HG03025 (cell line): Measurements from ENCODE around the gene C11orf98.
"Not testable (repeated sequence)": the region's sequence is repeated elsewhere in the genome, so short reads cannot be mapped to it uniquely, and the experiment has no call there.

Experiments used
- ATAC-seq: cut with Tn5 transposase; IDR thresholded peaks from one replicate; pipeline ENCODE4 v1.9.1; 2021; ENCODE audit warnings: mild to moderate bottlenecking, moderate library complexity; ENCODE audit not compliant: unreplicated experiment, low FRiP score

C11orf98 gene

GRCh38 chr11:62665075-62665598 is at the start of gene C11orf98, which contains the start of gene CSKMT:
C11orf98 (minus strand) TSS chr11:62665210; CDS start chr11:62665169, 41 bp downstream.
CSKMT (plus strand) TSS chr11:62665312; CDS start chr11:62665880, 568 bp downstream.
- ATAC-seq = peak; percentile 65

DNA sequence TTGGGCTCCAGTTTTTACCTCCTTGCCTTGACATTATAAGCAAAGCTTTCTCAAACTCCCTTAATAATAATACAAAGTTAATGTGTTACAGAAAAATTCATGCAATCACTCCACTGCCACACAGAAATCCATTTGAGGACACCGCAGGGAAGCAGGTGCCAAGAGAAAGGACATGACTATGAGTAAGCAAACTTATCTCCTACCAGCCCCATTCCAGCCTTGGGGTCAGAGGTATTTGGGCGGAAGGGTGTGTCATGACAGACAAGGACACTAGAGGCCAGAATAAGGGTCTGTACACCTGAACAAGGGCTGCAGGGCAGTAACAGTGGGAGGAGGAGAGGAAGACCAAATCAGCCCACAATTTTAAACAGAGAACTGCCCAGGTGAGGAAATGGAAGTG is 48.3 kb upstream of the C11orf98 start:
- no peak for ATAC-seq

DNA sequence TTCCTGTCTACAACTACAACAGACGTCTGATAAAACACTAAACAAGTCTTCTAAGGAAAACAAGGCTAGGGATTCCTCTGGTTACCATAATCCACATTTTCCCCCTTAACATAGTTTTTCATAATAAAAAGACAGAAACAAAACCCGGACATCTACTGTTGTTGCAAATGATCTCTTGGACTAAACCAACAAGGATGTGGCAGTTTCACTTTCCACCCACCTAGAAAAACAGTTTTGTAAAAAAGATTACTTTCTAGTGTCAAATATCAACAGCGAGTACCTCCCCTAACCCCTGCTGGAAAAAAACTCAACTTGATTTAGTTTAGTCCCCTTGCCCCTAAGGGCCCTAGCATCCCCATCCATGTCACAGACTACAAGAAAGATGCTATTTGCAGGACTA is 47.9 kb upstream of the C11orf98 start:
- ATAC-seq = no peak

DNA sequence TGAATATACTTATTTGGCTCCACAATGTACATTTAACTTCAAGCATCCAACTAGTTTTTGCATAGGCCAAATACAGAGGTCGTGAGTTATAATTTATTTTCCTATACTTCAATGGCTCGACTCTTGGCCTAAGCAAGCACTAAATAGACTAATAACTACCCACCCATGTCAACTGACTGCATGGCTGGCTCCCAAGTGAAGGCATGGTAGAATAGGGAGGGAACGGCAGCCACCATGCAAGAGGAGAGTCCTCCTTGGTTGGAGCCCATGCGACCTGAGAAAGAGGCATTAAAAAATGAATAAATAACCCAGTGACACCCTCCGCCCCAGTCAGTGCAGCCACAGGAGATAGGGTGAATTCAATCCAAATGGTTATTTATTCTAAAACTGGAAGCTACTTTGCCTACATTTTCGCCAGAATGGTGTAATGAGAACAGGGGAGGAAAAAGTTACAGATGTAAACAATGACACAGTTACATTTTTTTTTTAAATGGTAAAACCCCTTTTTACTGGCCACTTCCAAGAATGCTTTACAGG is 47.3 kb upstream of the C11orf98 start:
- ATAC-seq = no peak

DNA sequence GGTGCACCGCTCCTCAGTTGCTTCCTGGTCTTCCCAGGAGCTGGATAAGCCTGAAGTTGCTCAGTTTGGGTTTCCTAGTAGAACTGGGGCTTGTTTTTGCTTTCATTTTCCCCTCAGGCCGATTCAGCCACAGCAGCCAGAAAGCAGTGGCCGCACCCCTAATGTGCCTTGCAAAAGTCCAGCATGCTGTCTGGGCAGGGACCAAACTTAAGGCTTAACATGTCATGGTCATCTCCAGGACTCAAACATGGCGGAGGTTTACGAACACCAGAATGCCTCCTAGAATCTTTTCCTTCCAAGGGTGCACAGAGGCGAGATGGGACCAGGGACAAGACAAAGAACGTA is 45.0 kb upstream of the C11orf98 start:
- ATAC-seq = peak; percentile 2

DNA sequence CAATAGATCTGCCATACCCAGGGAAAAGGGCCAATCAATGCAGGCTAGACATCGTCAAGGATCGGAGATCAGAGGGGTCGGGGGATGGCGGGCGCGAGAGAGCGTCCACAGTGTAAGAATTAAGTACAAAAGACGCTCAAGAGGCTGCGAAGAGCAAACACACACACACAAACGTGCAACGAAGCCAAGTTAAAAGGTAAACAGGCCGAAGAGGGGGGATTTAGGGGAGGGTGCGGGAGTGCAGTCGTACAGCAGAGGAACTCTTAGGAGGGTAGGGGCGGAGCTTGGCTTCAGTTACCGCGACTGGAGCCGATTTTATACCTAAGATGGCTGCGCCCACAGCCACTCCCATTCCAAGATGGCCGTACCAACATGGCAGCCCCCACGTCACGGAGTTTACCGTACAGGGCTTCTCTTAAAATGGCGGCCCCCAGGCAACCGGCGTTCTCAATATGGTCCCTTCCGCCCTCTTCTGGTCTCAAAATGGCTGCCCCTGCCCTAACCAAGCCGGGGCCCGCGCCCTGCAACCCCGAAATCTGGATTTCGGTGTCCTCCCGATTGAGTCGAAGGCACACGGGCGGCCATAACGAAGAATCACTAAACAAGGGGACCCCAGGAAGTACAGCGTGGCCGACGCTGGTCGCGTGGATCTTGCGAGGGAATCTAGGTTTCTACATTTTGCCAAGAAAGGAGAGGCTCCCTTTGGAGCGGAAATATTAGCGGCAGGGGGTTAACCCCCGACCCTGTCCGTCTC is 44.4 kb upstream of the C11orf98 start:
- peak; percentile 63 for ATAC-seq

GRCh38 chr11:62708793-62709192 is 43.8 kb upstream of the C11orf98 start:
- no peak for ATAC-seq

DNA sequence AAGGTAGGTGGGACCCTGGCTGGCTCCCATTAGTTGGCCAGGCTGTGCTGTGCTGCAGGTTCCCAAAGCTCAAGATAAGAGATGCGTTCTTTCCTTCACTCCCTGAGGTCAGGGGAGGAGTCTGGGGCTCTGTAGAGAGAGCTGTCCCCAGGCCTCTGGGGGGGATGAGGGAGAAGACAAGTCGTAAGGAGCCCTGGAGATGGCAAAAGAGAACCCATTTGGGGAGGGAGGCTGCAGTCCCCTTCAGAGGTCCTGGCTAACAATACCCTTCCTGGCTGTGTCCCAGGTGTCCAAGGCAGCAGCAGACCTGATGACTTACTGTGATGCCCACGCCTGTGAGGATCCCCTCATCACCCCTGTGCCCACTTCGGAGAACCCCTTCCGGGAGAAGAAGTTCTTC is 43.4 kb upstream of the C11orf98 start:
- no peak for ATAC-seq

DNA sequence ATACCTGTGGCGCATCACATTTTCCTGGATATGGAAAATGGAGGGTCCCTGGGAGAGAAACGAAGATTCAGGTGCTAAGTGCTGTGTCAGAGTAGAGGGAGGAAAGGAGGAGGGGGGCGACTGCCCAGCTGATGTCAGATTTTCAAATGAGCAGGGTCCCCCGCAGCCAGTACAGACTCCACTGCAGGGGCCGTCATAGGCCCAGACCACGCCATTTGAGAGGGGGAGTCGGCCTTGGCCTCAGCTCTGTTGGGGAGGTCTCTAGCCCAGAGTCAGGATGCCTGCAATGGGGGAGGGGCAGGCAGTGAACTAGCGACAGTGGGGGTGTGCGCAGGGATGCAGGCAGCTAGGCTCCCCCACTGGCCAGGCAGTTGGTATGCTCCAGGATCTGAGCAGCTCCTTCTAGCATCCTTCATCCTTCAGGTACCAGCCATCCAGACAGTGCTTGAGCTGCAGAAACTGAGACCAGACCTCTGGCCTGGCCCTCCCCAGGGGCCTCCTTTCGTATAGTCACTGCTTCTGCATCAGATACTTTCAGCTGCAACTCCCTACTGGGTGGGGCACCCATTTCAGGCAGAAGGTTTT is 42.4 kb upstream of the C11orf98 start, which contains the start of the genes BSCL2 and GNG3:
Gene BSCL2, minus strand, starts transcription at position 148 of the 585 bp plus-strand sequence. CDS start 229 bp downstream, outside the sequence.
Gene GNG3, plus strand, starts transcription at position 400 of the 585 bp plus-strand sequence. CDS start 620 bp downstream, outside the sequence.
- no peak for ATAC-seq

DNA sequence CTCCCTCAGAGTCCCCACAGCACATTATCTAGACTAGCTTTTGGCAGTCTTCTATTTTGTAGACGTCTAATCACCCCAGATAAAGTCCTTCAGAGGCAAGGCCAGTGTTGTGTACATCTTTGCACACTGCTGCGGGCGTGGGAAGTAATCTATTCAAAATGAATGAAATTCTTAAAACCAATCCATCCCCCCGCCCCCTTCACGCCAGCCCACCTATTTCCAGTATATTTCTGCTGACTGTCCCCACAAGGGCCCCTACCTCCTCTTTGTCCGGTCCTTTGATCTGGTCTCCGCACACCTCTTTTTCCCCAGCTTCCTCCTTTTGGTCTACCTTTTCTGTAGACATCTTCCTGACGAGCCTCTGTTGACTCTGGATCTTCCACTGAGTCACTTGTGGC is 41.8 kb upstream of the C11orf98 start:
- ATAC-seq = no peak

GRCh38 chr11:62705880-62706849 is 41.2 kb upstream of the C11orf98 start:
- peak; percentile 37 for ATAC-seq

- no peak for ATAC-seq
Observed at GRCh38 chr11:62705413-62705812, 40.4 kb upstream of the C11orf98 start.

GRCh38 chr11:62703921-62704320 is 38.9 kb upstream of the C11orf98 start:
- ATAC-seq = not testable (repeated sequence)

DNA sequence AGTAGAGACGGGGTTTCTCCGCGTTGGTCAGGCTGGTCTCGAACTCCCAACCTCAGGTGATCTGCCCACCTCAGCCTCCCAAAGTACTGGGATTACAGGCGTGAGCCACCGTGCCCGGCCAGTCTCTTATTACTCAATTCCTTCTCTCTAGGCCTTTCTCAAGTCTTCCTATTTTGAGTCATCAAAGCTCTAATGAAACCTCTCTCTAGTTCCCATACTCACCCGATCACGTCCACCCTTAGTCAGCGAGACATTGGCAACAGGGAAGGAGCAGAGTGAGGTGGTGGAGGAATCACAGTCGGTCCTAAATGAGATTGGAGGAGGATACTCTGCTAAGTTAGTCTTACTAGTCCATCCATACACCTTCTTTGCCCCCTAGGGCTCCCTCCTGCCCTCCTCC is 37.2 kb upstream of the C11orf98 start:
- no peak for ATAC-seq

- no peak for ATAC-seq
Observed at GRCh38 chr11:62694455-62695167, 29.6 kb upstream of the C11orf98 start.

GRCh38 chr11:62693624-62694023 is 28.6 kb upstream of the C11orf98 start:
- not testable (repeated sequence) for ATAC-seq

DNA sequence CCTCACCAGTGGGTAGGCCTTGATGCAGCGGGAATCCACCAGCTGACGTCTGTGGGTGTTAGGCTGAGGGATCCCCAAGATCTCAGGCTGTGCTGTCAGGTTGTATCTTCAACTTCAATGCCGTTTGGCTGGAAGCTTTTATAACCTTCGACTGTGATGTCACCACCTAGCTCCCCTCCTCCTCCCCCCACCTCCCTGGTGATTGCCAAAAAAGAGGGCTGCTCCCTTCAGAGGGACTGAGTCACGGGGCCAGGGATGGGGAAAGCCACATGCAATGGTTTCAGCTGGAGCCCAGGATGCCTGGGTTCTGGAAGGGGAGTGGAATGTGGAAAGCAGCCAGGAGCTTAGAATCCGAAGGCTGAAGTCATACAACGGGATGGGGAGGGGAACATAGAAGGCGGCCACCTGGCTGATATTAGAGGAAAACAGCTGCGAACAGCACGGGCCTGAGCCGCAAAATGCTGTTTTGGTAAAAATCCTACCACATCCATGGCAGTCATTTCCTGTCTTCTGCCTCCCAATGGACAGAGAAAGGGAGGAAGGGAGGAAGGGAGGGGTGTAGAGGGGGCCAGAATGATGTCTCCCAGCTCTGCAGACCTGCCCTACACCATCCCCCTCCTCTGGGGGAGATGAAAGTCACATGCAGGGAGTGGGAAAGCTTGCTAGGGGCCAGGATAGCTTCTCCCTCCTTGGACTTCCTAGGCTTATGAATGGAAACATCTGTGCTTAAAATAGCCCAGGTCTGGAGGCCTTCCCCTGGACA is 24.6 kb upstream of the C11orf98 start, which contains the start of gene LRRN4CL:
Gene LRRN4CL, minus strand, starts transcription at position 110 of the 763 bp plus-strand sequence. CDS start 1,022 bp downstream, outside the sequence.
- ATAC-seq = no peak

GRCh38 chr11:62688491-62688890 is 23.5 kb upstream of the C11orf98 start:
- no peak for ATAC-seq
